K562 (cell line): ENCODE data around the gene RHOF. TPM values are rescaled to one million over a fixed set of nuclear protein-coding genes. Genes with fewer than 3 reads are reported as not detected.
A peak's percentile ranks its signal among the peaks of the same experiment; 100 is the strongest.

ENCODE experiments used
- ATAC-seq: fragments of 200-7000 bp; cut with Tn5 transposase; 3 replicates; pipeline ENCODE4 v1.9.1; 2020; ENCODE audit warnings: moderate library complexity
- BruUV-seq: library from RNA; stranded (reverse); fragments of 400-500 nt; replicated peaks from 2 replicates; lab custom pipeline; 2021; lab: Mats Ljungman, UMichigan
- CTCF ChIA-PET: fragments of 300-600 bp; formaldehyde crosslinking; extraction: SDS; loops from one replicate; lab custom pipeline; 2021; ENCODE audit warnings: low intra/inter-chr PET ratio; lab: Yijun Ruan, JAX
- POLR2A ChIA-PET: fragments of 300-600, 350-650 bp; sonication (Branson Sonifier 250); formaldehyde crosslinking; extraction: SDS; loops from one replicate; lab custom pipeline; 2021; ENCODE audit warnings: antibody characterized with exemption, inconsistent platforms; lab: Yijun Ruan, JAX
- DNase-seq, 4 experiments: peaks; one replicate each; pipeline versions ENCODE4 v3.0.0 to v3.0.0-alpha.2; 2011 to 2018; ENCODE audit warnings: low spot score in 3 of 4, mixed read lengths in 3 of 4; ENCODE audit errors: extremely low read depth in 1 of 4
- FAIRE-seq: peaks from 2 replicates; lab custom pipeline; 2011; peaks lifted over from hg19 to GRCh38; lab: Jason Lieb, UNC
- H2AFZ ChIP-seq: 2 replicates; pipeline ENCODE4 v1.6.0; 2011; ENCODE audit warnings: low read depth, low read length, control low read depth, inconsistent platforms
- H3K27ac ChIP-seq: fragments of 200-600 bp; 3 replicates; pipeline ENCODE4 v1.8.0; 2011; ENCODE audit warnings: low read depth, mild to moderate bottlenecking, control low read depth, inconsistent platforms, low read length, moderate library complexity, mixed read lengths; ENCODE audit errors: extremely low read depth
- H3K27me3 ChIP-seq, 2 experiments: fragments of 300-600 bp in 1 of 2; 2 replicates in 1 of 2; 3 replicates in 1 of 2; pipeline versions ENCODE4 v1.6.0 to v1.8.0; 2011; ENCODE audit warnings: inconsistent platforms in 2 of 2, low read length in 2 of 2, mild to moderate bottlenecking in 1 of 2, mixed read lengths in 1 of 2, moderate library complexity in 1 of 2; ENCODE audit not compliant: control insufficient read depth in 2 of 2, insufficient read depth in 2 of 2
- H3K36me3 ChIP-seq: fragments of 300-600 bp; 3 replicates; pipeline ENCODE4 v1.8.0; 2011; ENCODE audit warnings: mild to moderate bottlenecking, low read length, inconsistent platforms; ENCODE audit not compliant: control insufficient read depth, insufficient read depth
- H3K4me1 ChIP-seq, 2 experiments: fragments of 200-600 bp in 1 of 2; replicated peaks in 1 of 2; 2 replicates in 1 of 2; 3 replicates in 1 of 2; pipeline versions ENCODE4 v1.5.1 to v1.8.0; 2011; ENCODE audit warnings: inconsistent platforms in 2 of 2, low read length in 2 of 2, mild to moderate bottlenecking in 1 of 2, mixed read lengths in 1 of 2, moderate library complexity in 1 of 2; ENCODE audit not compliant: control insufficient read depth in 2 of 2, insufficient read depth in 2 of 2
- H3K4me2 ChIP-seq: 2 replicates; pipeline ENCODE4 v1.6.1; 2011; ENCODE audit warnings: low read length, control low read depth, inconsistent platforms, mixed read lengths; ENCODE audit not compliant: insufficient read depth
- H3K4me3 ChIP-seq: fragments of 200-600 bp; sonication (generic), shearing (Covaris generic); 2 replicates; pipeline ENCODE4 v1.5.1; 2016; ENCODE audit warnings: control low read depth, inconsistent platforms
- H3K79me2 ChIP-seq: fragments of 200-600 bp; 3 replicates; pipeline ENCODE4 v1.8.0; 2011; ENCODE audit warnings: low read length, inconsistent platforms; ENCODE audit not compliant: control insufficient read depth, insufficient read depth
- H3K9ac ChIP-seq, 2 experiments: 2 replicates each; pipeline versions ENCODE4 v1.6.0 to v1.6.1; 2011; ENCODE audit warnings: low read depth in 2 of 2, low read length in 2 of 2, control low read depth in 1 of 2, inconsistent platforms in 1 of 2, mild to moderate bottlenecking in 1 of 2, mixed read lengths in 1 of 2; ENCODE audit not compliant: insufficient read depth in 1 of 2
- H3K9me1 ChIP-seq: one replicate; pipeline ENCODE4 v1.6.0; 2011; ENCODE audit warnings: inconsistent platforms, mild to moderate bottlenecking, low read length, moderate library complexity; ENCODE audit not compliant: control insufficient read depth, insufficient read depth
- H3K9me3 ChIP-seq: replicated peaks from 2 replicates; pipeline ENCODE4 v1.5.1; 2011; ENCODE audit warnings: low read depth, low read length, inconsistent platforms; ENCODE audit not compliant: control insufficient read depth, insufficient read depth
- H4K20me1 ChIP-seq: replicated peaks from 2 replicates; pipeline ENCODE4 v1.6.1; 2011; ENCODE audit warnings: low read length, inconsistent platforms, mixed read lengths; ENCODE audit not compliant: control insufficient read depth, insufficient read depth
- CBX1 ChIP-seq: sonication (generic); IDR thresholded peaks from 2 replicates; pipeline ENCODE4 v1.6.1; 2016; ENCODE audit warnings: antibody characterized with exemption, low read depth, mild to moderate bottlenecking
- E2F3 ChIP-seq: fragments of 250-450 bp; sonication (Bioruptor Pico); IDR thresholded peaks from 2 replicates; pipeline ENCODE4 v1.4.0; 2020; ENCODE audit warnings: mild to moderate bottlenecking
- FIP1L1 ChIP-seq: fragments of 200-400 bp; formaldehyde crosslinking; IDR thresholded peaks from 2 replicates; pipeline ENCODE4 v1.6.1; 2018; ENCODE audit warnings: mild to moderate bottlenecking, low read depth, low read length; ENCODE audit not compliant: poor library complexity, severe bottlenecking
- GTF2A2 ChIP-seq: IDR thresholded peaks from 2 replicates; pipeline ENCODE4 v1.6.1; 2016; ENCODE audit warnings: mild to moderate bottlenecking, missing genetic modification characterization, missing compliant biosample characterization
- HNRNPL ChIP-seq: fragments of 200-400 bp; formaldehyde crosslinking; IDR thresholded peaks from 2 replicates; pipeline ENCODE4 v1.6.1; 2017; ENCODE audit warnings: low read depth, mild to moderate bottlenecking, low read length
- POLR2G ChIP-seq: fragments of 200-400 bp; formaldehyde crosslinking; IDR thresholded peaks from 2 replicates; pipeline ENCODE4 v1.6.1; 2017; ENCODE audit warnings: low read depth, mild to moderate bottlenecking, antibody characterized with exemption, low read length, moderate library complexity
- RBFOX2 ChIP-seq: fragments of 200-400 bp; formaldehyde crosslinking; IDR thresholded peaks from 2 replicates; pipeline ENCODE4 v1.6.1; 2017; ENCODE audit warnings: low read depth, mild to moderate bottlenecking, low read length, moderate library complexity
- RBM22 ChIP-seq: fragments of 200-400 bp; formaldehyde crosslinking; IDR thresholded peaks from 2 replicates; pipeline ENCODE4 v1.6.1; 2018; ENCODE audit warnings: low read length, low read depth; ENCODE audit not compliant: poor library complexity, severe bottlenecking
- WGBS: fragments of 100-300 bp; shearing (Covaris generic); methylation state at CpG from one replicate; pipeline ENCODE4 v1.1.6; 2016; ENCODE audit warnings: low coverage, mixed read lengths; ENCODE audit not compliant: insufficient coverage; ENCODE audit errors: missing lambda C conversion rate; 5-methylcytosine and 5-hydroxymethylcytosine counted together
- in situ Hi-C: fragments of 300-500 bp; cut with MboI; formaldehyde crosslinking; loops from 4 replicates; pipeline ENCODE4 v1.15.0; 2018; ENCODE audit warnings: inconsistent platforms, mixed read lengths
- intact Hi-C: fragments of 100-400 bp; cut with micrococcal nuclease; formaldehyde crosslinking; loops from 2 replicates; pipeline ENCODE4 v1.14.2; 2022
- polyA plus RNA-seq, 8 experiments: library from polyadenylated mRNA; depleted of rRNA in 4 of 8; stranded (reverse) in 5 of 8; unstranded in 3 of 8; fragments of >200 nt; fragmentation: Nextera tagmentation in 2 of 8; fragmentation: Illumina TruSeq in 1 of 8; extraction: Ambion mirVana in 2 of 8; extraction: Trizol in 1 of 8; gene quantifications; 2 replicates each; pipeline versions ENCODE4 v1.2.1 to v1.2.3, GENCODE V29; 2011 to 2014; ENCODE audit warnings: inconsistent platforms in 1 of 8, missing spikeins in 1 of 8
- total RNA-seq, 7 experiments: library from RNA; depleted of rRNA in 6 of 7; stranded (reverse); fragments of >200 nt in 6 of 7; fragmentation: Illumina TruSeq in 2 of 7; extraction: Trizol in 2 of 7; gene quantifications; 2 replicates each; pipeline versions ENCODE4 v1.2.1 to v1.2.3, GENCODE V29; 2011 to 2021; ENCODE audit warnings: low replicate concordance in 1 of 7

The RHOF gene
- total and polyA plus RNA-seq, 9 of the 15 experiments (the other 6 are each of a cell fraction or from before 2014, with no cell fraction given): 0.13 to 10.1 (median 4.0) TPM

- Histone ChIP-seq H3K36me3 (peaks cover 84% of the 10 kb centered on the region), H3K79me2 (peaks cover 78% of the 10 kb centered on the region), H3K4me2 (no peak overlapping the region), H3K9ac (peak overlapping the region in 1 of 2 experiments; percentile 93; a peak in 2 of 4 replicates), H3K9me1 (no peaks in the 10 kb centered on the region), H3K27ac (no peak overlapping the region), H4K20me1 (peaks cover 26% of the 10 kb centered on the region), H3K27me3 (no peaks in the 10 kb centered on the region), H3K9me3 (no peaks in the 10 kb centered on the region), H3K4me3 (no peak overlapping the region), H3K4me1 (peaks cover 28 to 69% of the 10 kb centered on the region in 2 experiments), H2AFZ (no peak overlapping the region)
- intact Hi-C loops (no loop called here), in situ Hi-C loops (no loop called here)
- DNase-seq: no peak
- BruUV-seq: no TSS peak
- no peak for FAIRE-seq
- TF ChIP-seq HNRNPL (0 out of 2 replicates have a peak, but pooled peaks have one; percentile 7), CBX1 (no peak), E2F3 (CRISPR knock-in tag) (no peak), RBFOX2 (peak; percentile 62), GTF2A2 (tag) (no peak), POLR2G (peak; percentile 62), RBM22 (peak; percentile 9), FIP1L1 (peak; percentile 24)
- POLR2A ChIA-PET: interaction anchor here (0.6 to 12.1 kb wide), 10 partner anchors 8 to 385 kb away, joined by 3 to 194 read pairs (median 4); partner anchors contain the start of genes RHOF and SETD1B
- CTCF ChIA-PET: interaction anchor here (5.5 kb wide), 1 partner anchor 15 kb away, joined by 73 read pairs; the partner anchor contains the start of gene RHOF
- ATAC-seq: no peak
- 84% methylated on average over 15 of the region's 33 CpGs for WGBS
Observed at GRCh38 chr12:121810234-121810817, 16.8 kb upstream of the RHOF start.
